B cell (primary cell): ENCODE measurements around the gene AMDHD2. TPM values are rescaled to one million over a fixed set of nuclear protein-coding genes. Genes with fewer than 3 reads are reported as not detected.

Experiments
- ATAC-seq: fragments of 200-7000 bp; cut with Tn5 transposase; one replicate; pipeline ENCODE4 v1.10.0; 2021; ENCODE audit warnings: low read depth, mild to moderate bottlenecking, moderate number of reproducible peaks, moderate library complexity
- CTCF ChIA-PET: fragments of 350-600 bp; sonication (Branson Sonifier 250); formaldehyde crosslinking; loops from one replicate; lab custom pipeline; 2021; ENCODE audit warnings: antibody characterized with exemption, inconsistent platforms; lab: Charles Lee
- POLR2A ChIA-PET: fragments of 350-600 bp; sonication (Branson Sonifier 250); formaldehyde crosslinking; loops from one replicate; lab custom pipeline; 2021; ENCODE audit warnings: antibody characterized with exemption; lab: Charles Lee
- DNase-seq: peaks from one replicate; pipeline ENCODE4 v3.0.0; 2013
- H2AFZ ChIP-seq: 2 replicates; pipeline ENCODE4 v1.6.1; 2012; ENCODE audit warnings: mild to moderate bottlenecking, low read depth, low read length; ENCODE audit not compliant: insufficient read depth, poor library complexity, severe bottlenecking
- H3K27ac ChIP-seq, 2 donors: 1 replicate in 1 of 2; 2 replicates in 1 of 2; pipeline ENCODE4 v1.5.1; 2012 to 2013; ENCODE audit warnings: low read length in 2 of 2, mild to moderate bottlenecking in 2 of 2, moderate library complexity in 1 of 2
- H3K27me3 ChIP-seq, 4 experiments: fragments of 200-600 bp in 1 of 4; sonication (generic) in 1 of 4; replicated peaks in 1 of 4; 1 replicate in 2 of 4; 2 replicates in 2 of 4; pipeline versions ENCODE4 v1.6.1 to v1.7.0; 2013 to 2016; ENCODE audit warnings: low read length in 3 of 4, mild to moderate bottlenecking in 2 of 4, mixed read lengths in 1 of 4, moderate library complexity in 1 of 4; ENCODE audit not compliant: insufficient read depth in 4 of 4, control insufficient read depth in 3 of 4; ENCODE audit errors: control extremely low read depth in 1 of 4
- H3K36me3 ChIP-seq, 2 experiments: replicated peaks in 1 of 2; 1 replicate in 1 of 2; 2 replicates in 1 of 2; pipeline versions ENCODE4 v1.6.1 to v1.7.1; 2013; ENCODE audit warnings: low read length in 1 of 2; ENCODE audit not compliant: insufficient read depth in 2 of 2, control insufficient read depth in 1 of 2; ENCODE audit errors: control extremely low read depth in 1 of 2, extremely low read depth in 1 of 2
- H3K4me1 ChIP-seq, 2 donors: fragments of 200-600 bp in 1 of 2; sonication (generic) in 1 of 2; 1 replicate in 1 of 2; 2 replicates in 1 of 2; pipeline versions ENCODE4 v1.5.1 to v1.6.1; 2013 to 2017; ENCODE audit warnings: low read length in 2 of 2; ENCODE audit not compliant: control insufficient read depth in 2 of 2, insufficient read depth in 2 of 2
- H3K4me2 ChIP-seq: replicated peaks from 2 replicates; pipeline ENCODE3; 2012; ENCODE audit warnings: mild to moderate bottlenecking, low read depth, low read length; ENCODE audit not compliant: poor library complexity, severe bottlenecking
- H3K4me3 ChIP-seq, 5 experiments: fragments of 200-600 bp in 1 of 5; sonication (generic) in 1 of 5; 1 replicate in 3 of 5; 2 replicates in 2 of 5; pipeline versions ENCODE4 v1.5.1 to v1.7.0; 2011 to 2016; ENCODE audit warnings: low read length in 4 of 5, mild to moderate bottlenecking in 4 of 5, low read depth in 2 of 5, control low read depth in 1 of 5, moderate library complexity in 1 of 5; ENCODE audit not compliant: insufficient read depth in 1 of 5; ENCODE audit errors: control extremely low read depth in 1 of 5, extremely low read depth in 1 of 5
- H3K79me2 ChIP-seq: fragments of 200-600 bp; sonication (generic); one replicate; pipeline ENCODE4 v1.6.0; 2016; ENCODE audit warnings: low read length; ENCODE audit not compliant: control insufficient read depth, insufficient read depth
- H3K9ac ChIP-seq: fragments of 200-600 bp; sonication (generic); 2 replicates; pipeline ENCODE4 v1.6.1; 2017; ENCODE audit warnings: mild to moderate bottlenecking, low read length, moderate library complexity
- H3K9me3 ChIP-seq, 3 donors: one replicate each; pipeline versions ENCODE4 v1.6.1 to v1.7.1; 2013; ENCODE audit warnings: low read length in 2 of 3; ENCODE audit not compliant: control insufficient read depth in 2 of 3, insufficient read depth in 1 of 3; ENCODE audit errors: control extremely low read depth in 1 of 3
- H4K20me1 ChIP-seq: 2 replicates; pipeline ENCODE4 v1.6.0; 2012; ENCODE audit warnings: mild to moderate bottlenecking, low read length; ENCODE audit not compliant: insufficient read depth, control insufficient read depth, poor library complexity, severe bottlenecking
- H3K27ac Mint-ChIP-seq: one replicate; pipeline ENCODE4 v1.8.0; 2021; ENCODE audit warnings: mixed read lengths
- H3K27me3 Mint-ChIP-seq: one replicate; pipeline ENCODE4 v1.8.0; 2021; ENCODE audit warnings: mixed read lengths
- H3K4me1 Mint-ChIP-seq: one replicate; pipeline ENCODE4 v1.8.0; 2021; ENCODE audit warnings: mixed read lengths
- H3K4me3 Mint-ChIP-seq: one replicate; pipeline ENCODE4 v1.8.0; 2021; ENCODE audit warnings: mixed read lengths
- H3K9me3 Mint-ChIP-seq: one replicate; pipeline ENCODE4 v1.8.0; 2022; ENCODE audit warnings: mixed read lengths; ENCODE audit not compliant: insufficient read depth
- EZH2 ChIP-seq: IDR thresholded peaks from 2 replicates; pipeline ENCODE4 v1.6.1; 2012; ENCODE audit warnings: borderline replicate concordance, low read depth, mild to moderate bottlenecking, moderate library complexity, low read length; ENCODE audit not compliant: insufficient read depth, poor library complexity, severe bottlenecking
- WGBS: methylation state at CpG from one replicate; pipeline ENCODE4 v1.1.5; 2013; ENCODE audit warnings: missing lambda C conversion rate; ENCODE audit not compliant: insufficient coverage; 5-methylcytosine and 5-hydroxymethylcytosine counted together
- intact Hi-C: fragments of 100-400 bp; cut with micrococcal nuclease; formaldehyde crosslinking; loops from one replicate; pipeline ENCODE4 v1.10.0; 2022
- polyA plus RNA-seq: library from polyadenylated mRNA; depleted of rRNA; stranded (reverse); fragments of >200 nt; gene quantifications from 2 replicates; pipeline ENCODE4 v1.2.3, GENCODE V29; 2012
- total RNA-seq, 2 donors: library from RNA; stranded (reverse); fragments of 120-200 nt in 1 of 2; gene quantifications; 1 replicate in 1 of 2; 2 replicates in 1 of 2; pipeline versions ENCODE4 v1.2.3 to v1.2.4, GENCODE V29; 2013 to 2022
- TF ChIP-seq, protein P1 (sequence below): fragments of 200-600 bp; IDR thresholded peaks from one replicate; pipeline ENCODE4 v1.8.0; 2022; ENCODE audit warnings: antibody characterized with exemption, mild to moderate bottlenecking

AMDHD2 gene
- total and polyA plus RNA-seq, 2 donors (not counting 1 experiment from before 2014, with no cell fraction given): 133 to 209 TPM

DNA sequence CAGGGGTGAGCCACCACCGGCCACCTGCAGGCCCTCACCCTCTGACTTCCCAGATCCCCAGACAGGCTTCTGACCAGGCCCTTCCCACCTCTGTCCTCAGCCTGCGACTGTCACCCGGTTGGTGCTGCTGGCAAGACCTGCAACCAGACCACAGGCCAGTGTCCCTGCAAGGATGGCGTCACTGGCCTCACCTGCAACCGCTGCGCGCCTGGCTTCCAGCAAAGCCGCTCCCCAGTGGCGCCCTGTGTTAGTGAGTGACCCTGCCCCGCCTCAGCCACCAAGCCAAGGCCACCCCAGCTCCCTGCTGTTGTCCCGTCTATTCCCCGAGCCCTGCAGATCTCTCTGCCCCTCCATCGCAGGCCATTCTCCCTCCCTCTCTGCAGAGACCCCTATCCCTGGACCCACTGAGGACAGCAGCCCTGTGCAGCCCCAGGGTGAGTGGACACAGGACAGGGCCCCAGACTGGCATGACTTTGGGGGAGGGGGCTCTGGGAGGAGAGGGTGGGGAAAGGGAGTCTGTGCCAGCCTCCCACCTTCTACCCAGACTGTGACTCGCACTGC is 47.2 kb upstream of the AMDHD2 start:
- Mint-ChIP-seq H3K4me3 (peak overlapping the region; percentile 81), H3K27ac (no peak overlapping the region), H3K4me1 (peaks cover 46% of the 10 kb centered on the region), H3K9me3 (no peaks in the 10 kb centered on the region), H3K27me3 (peaks cover 22% of the 10 kb centered on the region)
- intact Hi-C loops: no loop called here
- H3K4me3 ChIP-seq: no peak overlapping the region
- ATAC-seq (no peak), DNase-seq (no peak)
- H3K27ac ChIP-seq: no peak overlapping the region
- H3K27me3 ChIP-seq: peaks cover 0 to 46% (median 33%) of the 10 kb centered on the region in 4 experiments
- H3K4me2 ChIP-seq: peak overlapping the region; percentile 100
- H3K4me1 ChIP-seq: peaks cover 61 to 63% of the 10 kb centered on the region in 2 donors
- POLR2A ChIA-PET: no interaction called here
- H3K36me3 ChIP-seq: no peaks in the 10 kb centered on the region
- TF ChIP-seq, protein P1, sequence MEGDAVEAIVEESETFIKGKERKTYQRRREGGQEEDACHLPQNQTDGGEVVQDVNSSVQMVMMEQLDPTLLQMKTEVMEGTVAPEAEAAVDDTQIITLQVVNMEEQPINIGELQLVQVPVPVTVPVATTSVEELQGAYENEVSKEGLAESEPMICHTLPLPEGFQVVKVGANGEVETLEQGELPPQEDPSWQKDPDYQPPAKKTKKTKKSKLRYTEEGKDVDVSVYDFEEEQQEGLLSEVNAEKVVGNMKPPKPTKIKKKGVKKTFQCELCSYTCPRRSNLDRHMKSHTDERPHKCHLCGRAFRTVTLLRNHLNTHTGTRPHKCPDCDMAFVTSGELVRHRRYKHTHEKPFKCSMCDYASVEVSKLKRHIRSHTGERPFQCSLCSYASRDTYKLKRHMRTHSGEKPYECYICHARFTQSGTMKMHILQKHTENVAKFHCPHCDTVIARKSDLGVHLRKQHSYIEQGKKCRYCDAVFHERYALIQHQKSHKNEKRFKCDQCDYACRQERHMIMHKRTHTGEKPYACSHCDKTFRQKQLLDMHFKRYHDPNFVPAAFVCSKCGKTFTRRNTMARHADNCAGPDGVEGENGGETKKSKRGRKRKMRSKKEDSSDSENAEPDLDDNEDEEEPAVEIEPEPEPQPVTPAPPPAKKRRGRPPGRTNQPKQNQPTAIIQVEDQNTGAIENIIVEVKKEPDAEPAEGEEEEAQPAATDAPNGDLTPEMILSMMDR: no peak
- no peak for TF ChIP-seq EZH2
- peaks cover 26% of the 10 kb centered on the region for H3K79me2 ChIP-seq
- CTCF ChIA-PET: interaction anchor here (1.4 to 3.2 kb wide), 3 partner anchors 14 to 43 kb away, joined by 3 to 13 read pairs (median 11); partner anchors contain the start of gene CCNF
- H2AFZ ChIP-seq: peak overlapping the region; percentile 89
- H4K20me1 ChIP-seq: peaks cover 43% of the 10 kb centered on the region
- H3K9me3 ChIP-seq: no peaks in the 10 kb centered on the region
- peak overlapping the region; percentile 26 for H3K9ac ChIP-seq
- 89% methylated on average over 11 of the region's 14 CpGs for WGBS

DNA sequence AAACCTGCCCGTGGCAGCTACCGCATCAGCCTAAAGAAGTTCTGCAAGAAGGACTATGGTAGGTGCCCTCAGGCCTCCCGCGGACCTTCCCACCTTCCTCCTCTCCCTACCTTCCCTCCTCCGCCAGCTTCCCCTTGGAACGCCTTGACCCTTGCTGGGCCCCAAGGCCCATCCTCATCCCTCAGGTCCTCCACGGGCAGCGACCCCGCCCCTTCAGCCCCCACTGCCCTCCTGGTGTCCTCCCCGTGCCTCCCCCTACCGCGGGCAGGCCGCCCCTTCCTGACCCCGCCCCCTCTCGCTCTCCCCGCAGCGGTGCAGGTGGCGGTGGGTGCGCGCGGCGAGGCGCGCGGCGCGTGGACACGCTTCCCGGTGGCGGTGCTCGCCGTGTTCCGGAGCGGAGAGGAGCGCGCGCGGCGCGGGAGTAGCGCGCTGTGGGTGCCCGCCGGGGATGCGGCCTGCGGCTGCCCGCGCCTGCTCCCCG is 46.7 kb upstream of the AMDHD2 start:
- TF ChIP-seq, protein P1: no peak
- no peak for TF ChIP-seq EZH2
- H3K4me3 ChIP-seq: peak overlapping the region in 3 of 5 experiments; percentile 18 to 33 (median 19)

More for the DNA sequence above, 46.7 kb upstream of the AMDHD2 start:
- Histone ChIP-seq H3K36me3 (no peaks in the 10 kb centered on the region), H4K20me1 (peaks cover 48% of the 10 kb centered on the region), H3K27ac (no peak overlapping the region), H2AFZ (peak overlapping the region; percentile 89), H3K9me3 (no peaks in the 10 kb centered on the region), H3K4me1 (peaks cover 57 to 58% of the 10 kb centered on the region in 2 donors), H3K27me3 (peaks cover 0 to 45% (median 32%) of the 10 kb centered on the region in 4 experiments), H3K79me2 (peaks cover 31% of the 10 kb centered on the region), H3K9ac (peak overlapping the region; percentile 26), H3K4me2 (peak overlapping the region; percentile 100)
- Mint-ChIP-seq H3K27me3 (peaks cover 19% of the 10 kb centered on the region), H3K9me3 (no peaks in the 10 kb centered on the region), H3K27ac (no peak overlapping the region), H3K4me1 (peaks cover 42% of the 10 kb centered on the region), H3K4me3 (peak overlapping the region; percentile 81)
- DNase-seq (no peak), ATAC-seq (no peak)
- ChIA-PET POLR2A (no interaction called here), CTCF (interaction anchor here (1.4 to 3.2 kb wide), 3 partner anchors 14 to 43 kb away, joined by 3 to 13 read pairs (median 11); partner anchors contain the start of gene CCNF)
- intact Hi-C loops: no loop called here
- 3% methylated on average over 49 of the region's 49 CpGs for WGBS
